Nucleus accumbens (tissue), 56 donors: ENCODE results near the gene PTGS1.

Experiments
- DNase-seq, 56 donors: peaks; one replicate each; lab custom pipeline; 2025; lab: John Stamatoyannopoulos, UW

Gene PTGS1

GRCh38 chr9:122371846-122372245 lies 1.0 kb downstream of the PTGS1 start:
- no peak for DNase-seq

DNA sequence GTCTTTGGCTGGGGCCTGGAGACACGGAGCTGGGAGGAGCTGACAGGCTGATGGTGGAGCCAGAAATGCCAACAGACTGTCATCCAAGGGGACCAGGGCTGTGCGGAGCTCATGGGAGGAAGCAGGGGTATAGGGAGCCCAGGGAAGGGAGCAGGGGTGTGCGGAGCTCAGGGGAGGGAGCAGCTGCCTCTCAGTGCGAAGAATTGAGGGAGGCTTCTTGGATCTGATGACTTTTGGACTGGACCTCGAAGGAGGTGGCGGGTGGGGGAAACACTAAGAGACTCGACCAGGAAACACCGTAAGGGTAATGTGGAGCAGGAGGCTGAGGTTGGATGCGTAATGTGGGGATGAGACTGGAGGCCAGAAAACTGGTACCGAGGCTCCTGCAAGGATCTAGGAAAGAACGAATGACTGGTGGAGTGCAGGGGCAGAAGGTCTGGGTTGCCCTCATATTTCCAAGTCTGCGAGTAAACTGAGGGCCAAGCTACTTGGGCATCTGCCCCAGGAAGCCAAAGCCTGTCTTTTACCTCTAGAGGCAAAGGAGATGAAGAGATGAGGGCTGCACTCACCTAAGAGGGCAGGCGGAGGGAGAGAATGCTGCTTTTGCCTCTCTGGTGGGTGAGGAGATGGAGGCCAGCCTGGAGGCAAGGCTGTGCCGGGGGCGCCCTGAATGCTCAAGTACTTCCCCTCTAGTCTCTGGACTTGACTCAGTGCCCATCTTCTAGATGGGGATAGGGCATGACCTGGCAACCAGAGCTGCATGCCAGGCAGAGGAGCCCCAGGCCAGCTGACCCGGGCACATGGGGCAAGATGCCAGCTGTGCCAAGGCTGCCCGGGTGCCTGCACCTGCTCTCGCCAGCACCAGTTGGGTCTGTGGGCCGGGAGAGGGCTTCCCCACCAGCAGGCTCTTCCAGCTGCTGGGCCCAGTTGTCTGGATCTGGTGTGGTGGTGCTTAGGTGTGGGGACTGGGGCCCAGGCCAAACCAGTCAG lies 2.3 kb downstream of the PTGS1 start:
- DNase-seq: no peak

- peak in 4 of 56 donors; percentile 10 to 39 (median 21) for DNase-seq
Measured at GRCh38 chr9:122374885-122375420, 4.1 kb downstream of the PTGS1 start.

- no peak for DNase-seq
Measured at GRCh38 chr9:122376796-122377195, 6.0 kb downstream of the PTGS1 start.

DNA sequence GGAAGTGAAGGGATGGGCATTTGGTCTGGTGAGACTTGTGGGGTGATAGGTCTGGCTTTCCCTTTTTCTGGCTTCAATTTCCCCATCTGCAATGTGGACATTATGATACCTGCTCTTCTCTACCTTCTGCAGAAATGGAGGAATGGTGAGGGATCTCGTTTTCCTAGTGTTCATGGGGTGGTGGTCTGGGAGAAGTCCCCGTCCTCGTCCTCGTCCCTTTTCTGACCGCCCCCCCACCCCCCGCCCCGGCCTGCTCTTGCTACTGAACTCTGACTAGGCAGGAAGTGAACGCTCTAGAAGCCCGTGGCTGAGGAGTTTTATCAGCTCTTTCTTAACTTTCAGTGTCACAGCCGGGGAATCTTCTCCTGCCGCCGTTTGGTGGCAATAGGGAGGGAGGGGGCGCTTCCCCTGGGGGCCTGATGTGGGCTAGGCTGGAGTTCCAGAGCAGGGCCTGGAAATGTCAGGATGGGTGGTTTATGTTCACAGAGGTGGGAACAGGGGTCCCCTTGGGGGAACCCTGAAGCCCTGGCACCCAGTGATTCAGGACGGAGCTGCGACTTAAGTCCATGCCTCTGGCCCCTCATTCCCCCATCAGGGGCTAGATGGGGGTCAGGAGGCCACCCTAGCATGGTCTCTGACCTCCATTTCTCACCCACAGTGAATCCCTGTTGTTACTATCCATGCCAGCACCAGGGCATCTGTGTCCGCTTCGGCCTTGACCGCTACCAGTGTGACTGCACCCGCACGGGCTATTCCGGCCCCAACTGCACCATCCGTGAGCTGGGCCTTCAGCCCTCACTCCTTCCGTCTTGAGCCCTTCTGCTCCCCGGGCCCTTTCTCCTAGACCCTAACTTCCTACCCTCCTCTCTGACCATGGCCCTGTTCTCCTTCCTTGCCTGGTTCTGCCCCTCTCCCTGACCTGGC lies 6.7 kb downstream of the PTGS1 start:
- DNase-seq: no peak

DNA sequence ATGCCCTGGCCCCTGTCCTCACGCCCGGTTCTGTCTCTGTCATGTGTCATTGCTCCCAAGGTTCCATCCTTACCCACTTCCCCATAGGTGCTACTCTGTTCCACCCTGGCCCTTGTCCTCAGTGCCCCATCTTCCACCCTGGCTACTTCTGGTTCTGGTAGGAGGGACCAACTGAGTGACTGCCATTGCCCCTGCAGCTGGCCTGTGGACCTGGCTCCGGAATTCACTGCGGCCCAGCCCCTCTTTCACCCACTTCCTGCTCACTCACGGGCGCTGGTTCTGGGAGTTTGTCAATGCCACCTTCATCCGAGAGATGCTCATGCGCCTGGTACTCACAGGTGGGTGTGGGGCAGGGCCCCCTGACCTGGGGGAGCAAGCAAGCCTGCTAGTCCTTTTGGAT lies 7.4 kb downstream of the PTGS1 start:
- no peak for DNase-seq

GRCh38 chr9:122379340-122379739 lies 8.5 kb downstream of the PTGS1 start:
- no peak for DNase-seq

DNA sequence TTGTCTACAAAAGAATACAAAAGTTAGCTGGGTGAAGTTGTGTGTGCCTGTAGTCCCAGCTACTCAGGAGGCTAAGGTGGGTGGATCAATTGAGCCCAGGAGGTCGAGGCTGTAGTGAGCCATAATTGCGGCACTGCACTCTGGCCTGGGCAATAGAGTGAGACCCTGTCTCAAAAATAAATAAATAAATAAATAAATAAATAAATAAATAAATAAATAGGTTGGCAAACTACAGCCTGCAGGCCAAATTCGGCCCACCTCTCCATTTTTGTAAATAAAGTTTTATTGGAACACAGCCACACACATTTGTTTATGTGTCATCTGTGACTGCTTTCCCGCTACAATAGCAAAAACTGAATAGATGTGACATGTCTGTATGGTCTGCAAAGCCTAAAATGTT lies 9.5 kb downstream of the PTGS1 start:
- no peak for DNase-seq

GRCh38 chr9:122381206-122381950 lies 10.6 kb downstream of the PTGS1 start:
- DNase-seq: no peak

DNA sequence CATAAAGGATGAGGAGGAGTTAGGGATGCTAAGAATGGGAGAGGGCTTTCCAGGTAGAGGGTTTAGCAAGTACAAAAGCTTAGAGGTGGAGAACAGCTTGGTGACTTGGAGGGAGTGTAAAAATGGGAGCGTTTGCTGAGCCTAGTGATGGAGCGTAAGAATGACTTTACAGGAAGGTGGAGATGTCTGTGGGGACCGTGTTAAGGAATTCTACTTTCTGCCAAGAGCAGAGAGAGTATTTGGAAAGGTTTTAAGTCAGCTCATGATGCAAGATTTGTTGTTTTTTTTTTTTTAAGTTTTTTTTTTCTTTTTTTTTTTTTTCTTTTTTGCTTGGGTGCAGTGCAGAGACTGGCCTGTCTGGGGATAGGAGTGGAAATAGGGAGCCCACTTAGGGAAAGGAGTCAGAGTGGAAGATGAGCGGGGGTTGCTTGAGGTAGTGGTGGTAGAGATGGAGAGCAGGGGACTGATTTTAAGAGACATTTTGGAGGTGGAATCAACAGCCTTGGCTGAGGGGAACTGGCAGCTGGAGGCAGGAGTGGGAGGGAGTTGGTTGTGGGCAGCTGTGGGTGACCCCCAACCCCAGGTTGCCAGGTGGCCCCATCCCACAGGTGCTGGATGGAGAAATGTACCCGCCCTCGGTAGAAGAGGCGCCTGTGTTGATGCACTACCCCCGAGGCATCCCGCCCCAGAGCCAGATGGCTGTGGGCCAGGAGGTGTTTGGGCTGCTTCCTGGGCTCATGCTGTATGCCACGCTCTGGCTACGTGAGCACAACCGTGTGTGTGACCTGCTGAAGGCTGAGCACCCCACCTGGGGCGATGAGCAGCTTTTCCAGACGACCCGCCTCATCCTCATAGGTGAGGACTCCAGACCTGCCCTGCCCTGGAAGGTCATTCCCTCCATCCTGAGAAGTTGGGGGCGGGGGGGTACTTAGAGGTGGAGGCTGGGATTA lies 12.4 kb downstream of the PTGS1 start:
- no peak for DNase-seq

GRCh38 chr9:122383992-122384461 lies 13.2 kb downstream of the PTGS1 start:
- DNase-seq: no peak

DNA sequence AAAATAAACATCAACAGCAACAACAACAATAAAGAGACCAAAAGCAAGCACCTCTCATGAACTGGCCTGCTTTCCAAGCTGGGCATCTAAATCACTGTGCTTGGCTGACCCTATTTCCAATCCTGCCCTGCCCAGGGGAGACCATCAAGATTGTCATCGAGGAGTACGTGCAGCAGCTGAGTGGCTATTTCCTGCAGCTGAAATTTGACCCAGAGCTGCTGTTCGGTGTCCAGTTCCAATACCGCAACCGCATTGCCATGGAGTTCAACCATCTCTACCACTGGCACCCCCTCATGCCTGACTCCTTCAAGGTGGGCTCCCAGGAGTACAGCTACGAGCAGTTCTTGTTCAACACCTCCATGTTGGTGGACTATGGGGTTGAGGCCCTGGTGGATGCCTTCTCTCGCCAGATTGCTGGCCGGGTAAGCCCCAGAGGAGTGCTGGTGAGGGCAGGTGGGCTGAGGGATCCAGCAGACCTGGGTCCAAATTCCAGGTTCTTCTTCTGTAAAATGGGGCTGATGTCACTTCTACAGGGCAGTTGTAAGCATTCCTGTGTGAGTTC lies 15.6 kb downstream of the PTGS1 start:
- no peak for DNase-seq

- DNase-seq: no peak
Measured at GRCh38 chr9:122387536-122387935, 16.7 kb downstream of the PTGS1 start.

- no peak for DNase-seq
Measured at GRCh38 chr9:122389195-122389594, 18.4 kb downstream of the PTGS1 start.

GRCh38 chr9:122389799-122390481 lies 19.1 kb downstream of the PTGS1 start:
- DNase-seq: no peak

- no peak for DNase-seq
Measured at GRCh38 chr9:122392284-122392683, 21.5 kb downstream of the PTGS1 start.

DNA sequence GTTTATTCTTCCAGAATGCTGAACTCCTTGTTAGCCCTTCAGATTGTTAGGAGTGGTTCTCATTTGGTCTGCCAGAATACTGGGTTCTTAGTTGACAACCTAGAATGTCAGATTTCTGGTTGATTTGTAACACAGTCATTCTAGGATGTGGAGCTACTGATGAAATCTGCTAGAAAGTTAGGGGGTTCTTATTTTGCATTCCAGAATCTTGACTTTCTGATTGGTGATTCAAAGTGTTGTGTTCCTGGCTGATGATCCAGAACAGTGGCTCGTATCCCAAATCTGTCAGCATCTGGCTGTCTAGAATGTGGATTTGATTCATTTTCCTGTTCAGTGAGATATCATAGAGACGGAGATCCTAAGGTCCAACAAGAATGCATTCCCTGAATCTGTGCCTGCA lies 21.9 kb downstream of the PTGS1 start:
- DNase-seq: no peak
